Stimulated activated naive CD4-positive, alpha-beta T cell (primary cell): Measurements from ENCODE around the gene INTS15.
"Not testable (repeated sequence)": the region's sequence is repeated elsewhere in the genome, so short reads cannot be mapped to it uniquely, and the experiment has no call there.

ENCODE experiments used
- DNase-seq, 6 experiments: peaks; one replicate each; lab custom pipeline; 2025; lab: John Stamatoyannopoulos, UW

Gene INTS15

GRCh38 chr7:6577369-6578113, 12.3 kb upstream of the INTS15 start, which contains the start of gene ZDHHC4:
Gene ZDHHC4, plus strand, starts transcription at chr7:6577454. Its CDS starts 3,108 bp downstream, at chr7:6580562.
- peak; percentile 69 to 83 (median 76) for DNase-seq

GRCh38 chr7:6578114-6579084, 11.4 kb upstream of the INTS15 start:
- no peak for DNase-seq

GRCh38 chr7:6579446-6579845, 10.4 kb upstream of the INTS15 start:
- DNase-seq: no peak

- DNase-seq: not testable (repeated sequence)
These were observed 3.9 kb upstream of the INTS15 start for GRCh38 chr7:6585746-6586432.

- no peak for DNase-seq
These were observed 1.3 kb upstream of the INTS15 start for GRCh38 chr7:6588566-6588965.

GRCh38 chr7:6589151-6589828, 531 bp upstream of the INTS15 start:
- no peak for DNase-seq

GRCh38 chr7:6590645-6591110, 857 bp downstream of the INTS15 start:
- no peak for DNase-seq

- DNase-seq: no peak
These were observed 10.3 kb downstream of the INTS15 start for GRCh38 chr7:6600093-6600492.

GRCh38 chr7:6604458-6604857, 14.6 kb downstream of the INTS15 start:
- no peak for DNase-seq

- no peak for DNase-seq
These were observed 17.2 kb downstream of the INTS15 start for GRCh38 chr7:6606866-6607583.

GRCh38 chr7:6607651-6608051, 17.8 kb downstream of the INTS15 start:
- DNase-seq: no peak

- no peak for DNase-seq
These were observed 18.3 kb downstream of the INTS15 start for GRCh38 chr7:6608081-6608480.

- no peak for DNase-seq
These were observed 19.0 kb downstream of the INTS15 start for GRCh38 chr7:6608794-6609193.

- DNase-seq: no peak
These were observed 23.0 kb downstream of the INTS15 start for GRCh38 chr7:6612819-6613218.

GRCh38 chr7:6613706-6614105, 23.9 kb downstream of the INTS15 start:
- no peak for DNase-seq

- peak in 4 of 6 experiments; percentile 11 to 35 (median 22) for DNase-seq
These were observed 25.3 kb downstream of the INTS15 start, which contains the start of gene ZNF853 for GRCh38 chr7:6614953-6615722. Gene ZNF853, plus strand, starts transcription at chr7:6615610. Its CDS starts 565 bp downstream, at chr7:6616175.

GRCh38 chr7:6615723-6616555, 26.1 kb downstream of the INTS15 start:
- DNase-seq: peak in 1 of 6 experiments; percentile 20

GRCh38 chr7:6616854-6617643, 27.2 kb downstream of the INTS15 start:
- DNase-seq: no peak
